Stimulated activated CD8-positive, alpha-beta memory T cell treated with anti-CD3 and anti-CD28 coated beads, Interleukin-12 subunit alpha, Interleukin-12 subunit beta, amount 100 ng/mL, for 4 hours (primary cell): ENCODE data around the gene EGFL7.

Experiments used
- DNase-seq: peaks from one replicate; pipeline ENCODE4 v3.0.0-alpha.2; 2020; ENCODE audit warnings: low read depth

The EGFL7 gene

GRCh38 chr9:136644593-136645351, 17.9 kb upstream of the EGFL7 start:
- peak; percentile 50 for DNase-seq

GRCh38 chr9:136645352-136645902, 17.3 kb upstream of the EGFL7 start:
- no peak for DNase-seq

GRCh38 chr9:136645903-136646754, 16.6 kb upstream of the EGFL7 start:
- no peak for DNase-seq

- DNase-seq, result no peak
Measured at GRCh38 chr9:136646827-136647711, 15.6 kb upstream of the EGFL7 start.

GRCh38 chr9:136648751-136649150, 14.0 kb upstream of the EGFL7 start:
- no peak for DNase-seq

- no peak for DNase-seq
Measured at GRCh38 chr9:136650021-136650420, 12.7 kb upstream of the EGFL7 start.

- no peak for DNase-seq
Measured at GRCh38 chr9:136650648-136651047, 12.1 kb upstream of the EGFL7 start.

- DNase-seq, result no peak
Measured at GRCh38 chr9:136651860-136652259, 10.9 kb upstream of the EGFL7 start.

GRCh38 chr9:136653323-136654079, 9.2 kb upstream of the EGFL7 start:
- DNase-seq, result no peak

GRCh38 chr9:136654820-136655535, 7.7 kb upstream of the EGFL7 start:
- no peak for DNase-seq

- no peak for DNase-seq
Measured at GRCh38 chr9:136655536-136656182, 7.1 kb upstream of the EGFL7 start.

GRCh38 chr9:136656183-136656738, 6.5 kb upstream of the EGFL7 start:
- no peak for DNase-seq

- DNase-seq, result no peak
Measured at GRCh38 chr9:136656795-136657611, 5.7 kb upstream of the EGFL7 start.

- no peak for DNase-seq
Measured at GRCh38 chr9:136657974-136658848, 4.5 kb upstream of the EGFL7 start.

- DNase-seq, result no peak
Measured at GRCh38 chr9:136658849-136659535, 3.7 kb upstream of the EGFL7 start.

- no peak for DNase-seq
Measured at GRCh38 chr9:136659861-136660784, 2.6 kb upstream of the EGFL7 start.
